C4-2B (cell line): Measurements from ENCODE around the gene PHLPP2.

Source experiments
- ZFX ChIP-seq: fragments of 450-650 bp; IDR thresholded peaks from 2 replicates; pipeline ENCODE4 v1.6.1; 2017
- TF ChIP-seq, protein P1 (sequence below): fragments of 450-650 bp; conservative IDR thresholded peaks from 2 replicates; pipeline ENCODE4 v1.5.1; 2017; ENCODE audit warnings: mild to moderate bottlenecking

DNA sequence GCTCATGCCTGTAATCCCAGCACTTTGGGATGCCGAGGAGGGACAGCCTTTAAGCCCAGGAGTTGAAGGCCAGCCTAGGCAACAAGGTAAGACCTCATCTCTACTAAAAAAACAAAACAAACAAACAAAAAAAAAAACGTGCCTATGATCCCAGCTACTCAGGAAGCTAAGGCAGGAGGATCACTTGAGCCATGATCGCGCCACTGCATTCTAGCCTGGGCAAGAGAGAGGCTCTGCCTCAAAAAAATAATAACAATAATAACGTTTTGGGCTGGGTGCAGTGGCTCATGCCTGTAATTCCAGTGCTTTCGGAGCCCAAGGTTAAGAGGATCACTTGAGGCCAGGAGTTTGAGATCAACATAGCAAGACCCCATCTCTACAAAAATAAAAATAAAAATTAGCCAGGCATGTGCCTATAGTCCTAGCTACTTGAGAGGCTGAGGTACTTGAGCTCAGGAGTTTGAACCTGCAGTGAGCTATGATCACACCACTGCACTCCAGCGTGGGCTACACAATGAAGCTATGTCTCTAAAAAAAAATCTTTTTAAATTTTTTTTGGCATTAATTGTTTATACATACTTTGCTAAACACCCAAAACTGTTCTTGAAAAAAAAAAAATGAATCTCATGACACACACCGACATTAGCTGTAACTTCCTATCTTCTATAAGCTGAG lies 3.3 kb downstream of the PHLPP2 start:
- TF ChIP-seq, protein P1, sequence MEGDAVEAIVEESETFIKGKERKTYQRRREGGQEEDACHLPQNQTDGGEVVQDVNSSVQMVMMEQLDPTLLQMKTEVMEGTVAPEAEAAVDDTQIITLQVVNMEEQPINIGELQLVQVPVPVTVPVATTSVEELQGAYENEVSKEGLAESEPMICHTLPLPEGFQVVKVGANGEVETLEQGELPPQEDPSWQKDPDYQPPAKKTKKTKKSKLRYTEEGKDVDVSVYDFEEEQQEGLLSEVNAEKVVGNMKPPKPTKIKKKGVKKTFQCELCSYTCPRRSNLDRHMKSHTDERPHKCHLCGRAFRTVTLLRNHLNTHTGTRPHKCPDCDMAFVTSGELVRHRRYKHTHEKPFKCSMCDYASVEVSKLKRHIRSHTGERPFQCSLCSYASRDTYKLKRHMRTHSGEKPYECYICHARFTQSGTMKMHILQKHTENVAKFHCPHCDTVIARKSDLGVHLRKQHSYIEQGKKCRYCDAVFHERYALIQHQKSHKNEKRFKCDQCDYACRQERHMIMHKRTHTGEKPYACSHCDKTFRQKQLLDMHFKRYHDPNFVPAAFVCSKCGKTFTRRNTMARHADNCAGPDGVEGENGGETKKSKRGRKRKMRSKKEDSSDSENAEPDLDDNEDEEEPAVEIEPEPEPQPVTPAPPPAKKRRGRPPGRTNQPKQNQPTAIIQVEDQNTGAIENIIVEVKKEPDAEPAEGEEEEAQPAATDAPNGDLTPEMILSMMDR: no peak
- TF ChIP-seq ZFX: no peak
